HepG2 (cell line): ENCODE data around the gene MATR3. TPM values are rescaled to one million over a fixed set of nuclear protein-coding genes. Genes with fewer than 3 reads are reported as not detected.
A peak's percentile ranks its signal among the peaks of the same experiment; 100 is the strongest.

Experiments used
- ATAC-seq: fragments of 200-7000 bp; cut with Tn5 transposase; 3 replicates; pipeline ENCODE4 v1.9.1; 2020; ENCODE audit warnings: mild to moderate bottlenecking, moderate library complexity
- BruUV-seq: library from RNA; stranded (reverse); fragments of 400-500 nt; replicated peaks from 2 replicates; lab custom pipeline; 2021; lab: Mats Ljungman, UMichigan
- CTCF ChIA-PET: fragments of 300-600 bp; formaldehyde crosslinking; extraction: SDS; loops from one replicate; lab custom pipeline; 2021; ENCODE audit warnings: low total read pairs, inconsistent platforms, low intra/inter-chr PET ratio; lab: Yijun Ruan, JAX
- POLR2A ChIA-PET: fragments of 350-600 bp; sonication (Branson Sonifier 250); formaldehyde crosslinking; loops from one replicate; lab custom pipeline; 2020; ENCODE audit warnings: antibody characterized with exemption, inconsistent platforms; lab: Yijun Ruan, JAX
- DNase-seq: peaks from one replicate; pipeline ENCODE4 v3.0.0-alpha.2; 2015; ENCODE audit warnings: low spot score
- FAIRE-seq: peaks from 3 replicates; lab custom pipeline; 2011; peaks lifted over from hg19 to GRCh38; lab: Jason Lieb, UNC
- H2AFZ ChIP-seq: one replicate; pipeline ENCODE4 v1.6.1; 2011; ENCODE audit warnings: low read length, inconsistent platforms
- H3K27ac ChIP-seq: fragments of 300-600 bp; 3 replicates; pipeline ENCODE4 v1.8.0; 2011; ENCODE audit warnings: mixed run types, mild to moderate bottlenecking, mixed read lengths, low read length, inconsistent platforms; ENCODE audit not compliant: insufficient read depth; ENCODE audit errors: extremely low read length
- H3K27me3 ChIP-seq, 2 experiments: fragments of 200-600 bp in 1 of 2; 2 replicates in 1 of 2; 3 replicates in 1 of 2; pipeline versions ENCODE4 v1.6.0 to v1.8.0; 2011; ENCODE audit warnings: low read length in 2 of 2, mild to moderate bottlenecking in 2 of 2, moderate library complexity in 2 of 2, inconsistent platforms in 1 of 2; ENCODE audit not compliant: insufficient read depth in 2 of 2, control insufficient read depth in 1 of 2
- H3K36me3 ChIP-seq, 2 experiments: fragments of 200-600 bp in 1 of 2; replicated peaks in 1 of 2; 2 replicates in 1 of 2; 3 replicates in 1 of 2; pipeline versions ENCODE4 v1.5.1 to v1.8.0; 2011; ENCODE audit warnings: low read length in 2 of 2, inconsistent platforms in 1 of 2; ENCODE audit not compliant: insufficient read depth in 2 of 2, control insufficient read depth in 1 of 2
- H3K4me1 ChIP-seq: 2 replicates; pipeline ENCODE4 v1.5.1; 2012; ENCODE audit warnings: low read length, inconsistent platforms; ENCODE audit not compliant: insufficient read depth
- H3K4me2 ChIP-seq: 2 replicates; pipeline ENCODE4 v1.6.0; 2011; ENCODE audit warnings: low read depth, low read length, inconsistent platforms
- H3K4me3 ChIP-seq, 3 experiments: fragments of 200-600 bp in 1 of 3; sonication (generic), shearing (Covaris generic) in 1 of 3; replicated peaks in 1 of 3; 2 replicates each; pipeline ENCODE4 v1.5.1; 2011 to 2016; ENCODE audit warnings: low read length in 3 of 3, inconsistent platforms in 2 of 3, low read depth in 2 of 3, mild to moderate bottlenecking in 2 of 3, control low read depth in 1 of 3, mixed read lengths in 1 of 3; ENCODE audit not compliant: insufficient read depth in 1 of 3
- H3K79me2 ChIP-seq: one replicate; pipeline ENCODE4 v1.6.1; 2011; ENCODE audit warnings: low read length, inconsistent platforms; ENCODE audit not compliant: insufficient read depth
- H3K9ac ChIP-seq: 2 replicates; pipeline ENCODE4 v1.6.0; 2011; ENCODE audit warnings: mild to moderate bottlenecking, low read depth, low read length, inconsistent platforms; ENCODE audit not compliant: insufficient read depth
- H3K9me3 ChIP-seq: 2 replicates; pipeline ENCODE4 v1.5.1; 2012; ENCODE audit warnings: mild to moderate bottlenecking, low read length
- H4K20me1 ChIP-seq: 2 replicates; pipeline ENCODE4 v1.6.0; 2011; ENCODE audit warnings: inconsistent platforms, mild to moderate bottlenecking, low read length, moderate library complexity; ENCODE audit not compliant: insufficient read depth
- ARNTL ChIP-seq: sonication (generic); formaldehyde crosslinking; IDR thresholded peaks from 2 replicates; pipeline ENCODE4 v1.4.0; 2020; ENCODE audit warnings: mild to moderate bottlenecking, missing genetic modification reagents
- KLF6 ChIP-seq: IDR thresholded peaks from 2 replicates; pipeline ENCODE4 v1.8.0; 2016; ENCODE audit warnings: missing biosample characterization, missing genetic modification reagents
- NFKBIZ ChIP-seq: IDR thresholded peaks from 2 replicates; pipeline ENCODE4 v1.6.1; 2018; ENCODE audit warnings: missing genetic modification reagents, missing compliant biosample characterization
- WGBS: methylation state at CpG from one replicate; pipeline ENCODE4 v1.1.6; 2017; ENCODE audit warnings: low lambda C conversion rate; 5-methylcytosine and 5-hydroxymethylcytosine counted together
- in situ Hi-C: cut with HindIII; loops from 2 replicates; pipeline ENCODE4 v1.10.0; 2017; ENCODE audit warnings: low pct_unique_long_range_greater_than_20kb; ENCODE audit not compliant: extremely low pct_ligation_motif_present
- intact Hi-C: fragments of 100-400 bp; cut with micrococcal nuclease; formaldehyde crosslinking; loops from one replicate; pipeline ENCODE4 v1.10.0; 2022; ENCODE audit not compliant: unreplicated experiment
- polyA plus RNA-seq, 8 experiments: library from polyadenylated mRNA; depleted of rRNA in 3 of 8; stranded (reverse) in 7 of 8; unstranded in 1 of 8; fragments of >200 nt; fragmentation: Illumina TruSeq in 4 of 8; extraction: Trizol in 4 of 8; gene quantifications; 2 replicates each; pipeline versions ENCODE4 v1.2.1 to v1.2.3, GENCODE V29; 2011 to 2016; ENCODE audit warnings: low read depth in 4 of 8, missing spikeins in 1 of 8, mixed read lengths in 1 of 8; ENCODE audit not compliant: insufficient read depth in 1 of 8
- total RNA-seq, 5 experiments: library from RNA; depleted of rRNA; stranded (reverse); fragments of >200 nt; fragmentation: Illumina TruSeq; extraction: Trizol; gene quantifications; 2 replicates each; pipeline ENCODE4 v1.2.3, GENCODE V29; 2016; ENCODE audit warnings: low read depth in 1 of 5

The MATR3 gene
- total and polyA plus RNA-seq, 2 of the 13 experiments (the other 11 are each of a cell fraction or from before 2014, with no cell fraction given) = 94.2 to 341 TPM

DNA sequence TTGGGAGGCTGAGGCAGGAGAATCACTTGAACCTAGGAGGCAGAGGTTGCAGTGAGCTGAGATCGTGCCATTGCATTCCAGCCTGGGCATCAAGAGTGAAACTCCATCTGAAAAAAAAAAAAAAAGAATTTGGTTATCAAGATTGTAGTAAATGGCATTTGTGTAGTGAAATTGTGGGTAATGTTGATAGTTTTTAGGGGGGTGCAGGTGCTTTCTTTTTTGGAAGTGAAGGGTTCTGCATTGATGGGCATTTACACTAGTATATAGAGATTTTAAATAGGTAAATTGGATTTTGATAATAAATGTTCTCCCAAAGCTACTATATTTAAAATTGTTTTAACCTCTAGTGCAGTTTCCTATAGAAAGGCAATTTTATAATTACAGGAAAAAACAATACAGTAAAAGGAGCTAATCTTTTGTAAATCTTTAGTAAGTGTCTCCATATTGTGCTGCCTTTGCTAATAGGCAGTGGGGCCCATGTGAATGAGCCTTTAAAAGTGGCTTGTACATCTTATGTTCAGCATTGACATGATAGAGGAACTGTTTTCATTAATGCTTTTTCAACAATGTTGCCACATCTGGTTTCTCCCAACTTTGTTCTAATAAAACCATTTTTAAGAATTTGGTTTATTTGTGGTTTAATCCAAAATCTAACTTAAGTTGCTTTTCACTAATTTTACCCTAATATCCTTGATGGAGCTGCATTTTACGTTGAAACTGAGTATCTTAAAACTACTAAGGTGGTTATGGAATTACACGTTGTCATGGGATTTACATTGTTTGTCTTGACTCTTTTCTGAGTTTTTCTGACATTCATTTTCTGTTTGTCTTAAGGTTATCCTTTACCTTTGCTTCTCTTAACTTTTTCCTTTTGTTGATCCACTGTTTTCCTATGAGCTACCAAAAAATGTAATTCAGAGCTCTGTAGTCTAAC, 11.1 kb downstream of the MATR3 start:
- CTCF ChIA-PET = no interaction called here
- no TSS peak for BruUV-seq
- Histone ChIP-seq H4K20me1 (peaks cover 100% of the 10 kb centered on the region), H3K36me3 (peaks cover 1 to 16% of the 10 kb centered on the region in 2 experiments; a peak in 3 of 5 replicates), H3K9ac (no peak overlapping the region), H2AFZ (no peak overlapping the region), H3K4me2 (peak overlapping the region; percentile 40; the same call in 1 of the 2 replicates), H3K4me1 (peaks cover 93% of the 10 kb centered on the region), H3K79me2 (peaks cover 99% of the 10 kb centered on the region), H3K4me3 (peak overlapping the region in 2 of 3 experiments; percentile 27 to 31; a peak in 2 of 6 replicates), H3K9me3 (no peaks in the 10 kb centered on the region), H3K27me3 (no peaks in the 10 kb centered on the region), H3K27ac (peak overlapping the region; percentile 12)
- intact Hi-C loops = no loop called here
- in situ Hi-C loops = no loop called here
- POLR2A ChIA-PET = interaction anchor here (1.2 to 2.3 kb wide), 2 partner anchors 11 to 37 kb away, joined by 4 to 8 read pairs; partner anchors contain the start of genes MATR3 and PAIP2
- FAIRE-seq (no peak), ATAC-seq (no peak), DNase-seq (no peak)
- WGBS = 26% methylated on average over 3 of the region's 3 CpGs
- TF ChIP-seq ARNTL (CRISPR knock-in tag) = no peak

DNA sequence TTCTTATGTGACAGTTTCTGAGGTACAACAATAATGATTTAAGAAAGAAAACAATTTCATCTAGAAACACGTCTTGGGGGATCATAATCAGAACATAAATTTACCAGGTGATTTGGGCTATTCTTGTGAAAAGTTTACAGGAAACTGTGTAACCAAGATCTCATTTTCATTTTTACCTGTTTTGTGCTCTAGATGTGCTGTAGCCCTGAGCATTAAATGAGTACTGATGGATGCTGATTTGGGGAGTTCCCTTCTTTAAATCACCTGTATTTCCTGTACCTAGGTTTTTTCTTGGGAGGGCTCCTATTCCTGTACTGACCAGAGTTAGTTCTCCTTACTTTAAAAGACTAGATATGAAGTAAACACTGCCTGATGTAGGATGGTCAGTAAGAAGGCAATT, 12.7 kb downstream of the MATR3 start:
- in situ Hi-C loops = no loop called here
- Histone ChIP-seq H3K4me3 (no peak overlapping the region), H3K4me2 (no peak overlapping the region), H3K27ac (no peak overlapping the region), H3K27me3 (no peaks in the 10 kb centered on the region), H3K9ac (no peak overlapping the region), H3K79me2 (peaks cover 99% of the 10 kb centered on the region), H4K20me1 (peaks cover 100% of the 10 kb centered on the region)
- no peak for FAIRE-seq
- no TSS peak for BruUV-seq
- CTCF ChIA-PET = no interaction called here
- 76% methylated on average over 1 of the region's 1 CpG for WGBS
- TF ChIP-seq KLF6 (CRISPR knock-in tag) (no peak), NFKBIZ (CRISPR knock-in tag) (no peak)
- TF ChIP-seq, all 625 proteins: peak for 0
- POLR2A ChIA-PET = interaction anchor here (1.8 kb wide), 1 partner anchor 13 kb away, joined by 8 read pairs; the partner anchor contains the start of gene MATR3
- intact Hi-C loops = no loop called here
- H3K9me3 ChIP-seq = no peaks in the 10 kb centered on the region
- peaks cover 93% of the 10 kb centered on the region for H3K4me1 ChIP-seq
- DNase-seq = no peak
- H3K36me3 ChIP-seq = peaks cover 0 to 16% of the 10 kb centered on the region in 2 experiments; a peak in 2 of 5 replicates
- H2AFZ ChIP-seq = no peak overlapping the region
- no peak for ATAC-seq
